GM12865 (cell line): Measurements from ENCODE around the gene CPLX3.
A peak's percentile ranks its signal among the peaks of the same experiment; 100 is the strongest.

Source experiments
- DNase-seq: peaks from one replicate; pipeline ENCODE4 v3.0.0; 2010; ENCODE audit warnings: low read depth
- H3K4me3 ChIP-seq: 2 replicates; pipeline ENCODE4 v1.5.1; 2011; ENCODE audit warnings: mild to moderate bottlenecking, low read depth, low read length, control low read depth
- CTCF ChIP-seq: IDR thresholded peaks from 2 replicates; pipeline ENCODE4 v1.5.1; 2011; ENCODE audit warnings: low read length, control low read depth, low read depth, inconsistent platforms; ENCODE audit not compliant: insufficient read depth; ENCODE audit errors: missing control alignments

Gene CPLX3

GRCh38 chr15:74841891-74842373 is 15.5 kb downstream of the CPLX3 start:
- H3K4me3 ChIP-seq: peak overlapping the region; percentile 93
- no peak for TF ChIP-seq CTCF
- no peak for DNase-seq

- peak; percentile 69 for TF ChIP-seq CTCF
- peak; percentile 94 for DNase-seq
- peak within 1 kb of the TSS; percentile 93 for H3K4me3 ChIP-seq
These were observed 16.4 kb downstream of the CPLX3 start, which contains the start of gene ULK3 for GRCh38 chr15:74842581-74843444. Gene ULK3 (minus strand): TSS chr15:74843156. CDS start chr15:74843105, 51 bp downstream.

GRCh38 chr15:74843445-74843828 is 17.0 kb downstream of the CPLX3 start:
- DNase-seq: no peak
- TF ChIP-seq CTCF: no peak
- H3K4me3 ChIP-seq: peak overlapping the region; percentile 49

- H3K4me3 ChIP-seq: peak overlapping the region; percentile 49; the same call in 1 of the 2 replicates
- no peak for DNase-seq
These were observed 17.5 kb downstream of the CPLX3 start for GRCh38 chr15:74843891-74844299.

GRCh38 chr15:74844319-74845207 is 18.1 kb downstream of the CPLX3 start:
- no peak for DNase-seq
- no peak for TF ChIP-seq CTCF
- no peak overlapping the region for H3K4me3 ChIP-seq

More at GRCh38 chr15:74843891-74844299, 17.5 kb downstream of the CPLX3 start:
- no peak for TF ChIP-seq CTCF

GRCh38 chr15:74845208-74845568 is 18.8 kb downstream of the CPLX3 start:
- H3K4me3 ChIP-seq: no peak overlapping the region
- no peak for DNase-seq
- no peak for TF ChIP-seq CTCF
